Measurements from ENCODE around the gene MRM1. TPM values are rescaled to one million over a fixed set of nuclear protein-coding genes. Genes with fewer than 3 reads are reported as not detected.
"Not testable (repeated sequence)": the region's sequence is repeated elsewhere in the genome, so short reads cannot be mapped to it uniquely, and the experiment has no call there.

MRM1 gene
- total RNA-seq, 1 donor from 2014 or later = 2.7 TPM

DNA sequence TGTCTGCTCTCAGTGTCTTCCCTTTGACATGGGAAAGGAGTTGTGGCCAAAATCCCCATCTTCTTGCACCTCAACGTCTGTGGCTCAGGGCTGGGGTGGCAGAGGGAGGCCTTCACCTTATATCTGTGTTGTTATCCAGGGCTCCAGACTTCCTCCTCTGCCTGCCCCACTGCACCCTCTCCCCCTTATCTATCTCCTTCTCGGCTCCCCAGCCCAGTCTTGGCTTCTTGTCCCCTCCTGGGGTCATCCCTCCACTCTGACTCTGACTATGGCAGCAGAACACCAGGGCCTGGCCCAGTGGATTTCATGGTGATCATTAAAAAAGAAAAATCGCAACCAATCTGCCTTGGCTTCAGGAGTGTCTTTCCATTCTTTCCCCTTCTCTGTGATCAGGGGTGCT is 918 bp upstream of the MRM1 start:
- TF ChIP-seq, protein P1, sequence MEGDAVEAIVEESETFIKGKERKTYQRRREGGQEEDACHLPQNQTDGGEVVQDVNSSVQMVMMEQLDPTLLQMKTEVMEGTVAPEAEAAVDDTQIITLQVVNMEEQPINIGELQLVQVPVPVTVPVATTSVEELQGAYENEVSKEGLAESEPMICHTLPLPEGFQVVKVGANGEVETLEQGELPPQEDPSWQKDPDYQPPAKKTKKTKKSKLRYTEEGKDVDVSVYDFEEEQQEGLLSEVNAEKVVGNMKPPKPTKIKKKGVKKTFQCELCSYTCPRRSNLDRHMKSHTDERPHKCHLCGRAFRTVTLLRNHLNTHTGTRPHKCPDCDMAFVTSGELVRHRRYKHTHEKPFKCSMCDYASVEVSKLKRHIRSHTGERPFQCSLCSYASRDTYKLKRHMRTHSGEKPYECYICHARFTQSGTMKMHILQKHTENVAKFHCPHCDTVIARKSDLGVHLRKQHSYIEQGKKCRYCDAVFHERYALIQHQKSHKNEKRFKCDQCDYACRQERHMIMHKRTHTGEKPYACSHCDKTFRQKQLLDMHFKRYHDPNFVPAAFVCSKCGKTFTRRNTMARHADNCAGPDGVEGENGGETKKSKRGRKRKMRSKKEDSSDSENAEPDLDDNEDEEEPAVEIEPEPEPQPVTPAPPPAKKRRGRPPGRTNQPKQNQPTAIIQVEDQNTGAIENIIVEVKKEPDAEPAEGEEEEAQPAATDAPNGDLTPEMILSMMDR (IDR thresholded peaks at IDR 0.05) = no peak
- TF ChIP-seq POLR2A (IDR thresholded peaks at IDR 0.05) = no peak
- no peak for TF ChIP-seq POLR2AphosphoS5 (IDR thresholded peaks at IDR 0.05; ENCODE audit: insufficient read depth in 1 of 2, low read depth in 1 of 2)
- Histone ChIP-seq H3K27me3 (no peaks in the 10 kb centered on the region), H3K36me3 (no peaks in the 10 kb centered on the region), H3K4me3 (peak overlapping the region in 1 of 2 donors; percentile 98), H3K9me3 (no peaks in the 10 kb centered on the region), H3K4me1 (peaks cover 25% of the 10 kb centered on the region), H3K27ac (no peak overlapping the region)
- intact Hi-C loops (cut with DNase I) = no loop called here
- DNase-seq (ENCODE audit: extremely low spot score in 2 of 2) = no peak

DNA sequence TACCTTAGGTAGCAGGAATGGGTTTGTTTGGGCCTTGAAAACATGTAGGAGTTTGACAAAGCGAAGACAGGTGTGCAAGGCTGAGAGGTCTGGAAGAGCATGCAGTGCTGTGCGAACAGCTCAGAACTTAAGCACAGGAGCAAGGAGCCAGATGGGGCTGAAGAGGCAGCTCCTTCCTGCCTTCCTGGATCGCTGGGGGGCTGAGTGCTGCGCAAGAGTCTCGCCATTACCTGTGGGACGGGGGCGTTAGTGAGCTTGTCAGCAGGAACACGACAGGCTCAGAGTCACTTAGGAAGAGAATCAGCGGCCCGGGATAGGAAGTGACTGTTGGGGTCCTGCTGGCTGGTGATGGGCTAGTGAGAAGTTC is 464 bp upstream of the MRM1 start:
- no peaks in the 10 kb centered on the region for H3K27me3 ChIP-seq
- no peak for DNase-seq (ENCODE audit: extremely low spot score in 2 of 2)
- TF ChIP-seq, protein P1 (IDR thresholded peaks at IDR 0.05) = no peak
- TF ChIP-seq POLR2AphosphoS5 (IDR thresholded peaks at IDR 0.05; ENCODE audit: insufficient read depth in 1 of 2, low read depth in 1 of 2) = no peak
- no peak for TF ChIP-seq POLR2A (IDR thresholded peaks at IDR 0.05)
- H3K36me3 ChIP-seq = no peaks in the 10 kb centered on the region
- H3K4me3 ChIP-seq = peak overlapping the region; percentile 95 to 98
- peaks cover 25% of the 10 kb centered on the region for H3K4me1 ChIP-seq
- intact Hi-C loops (cut with DNase I) = no loop called here
- no peaks in the 10 kb centered on the region for H3K9me3 ChIP-seq
- H3K27ac ChIP-seq = peak overlapping the region; percentile 71

DNA sequence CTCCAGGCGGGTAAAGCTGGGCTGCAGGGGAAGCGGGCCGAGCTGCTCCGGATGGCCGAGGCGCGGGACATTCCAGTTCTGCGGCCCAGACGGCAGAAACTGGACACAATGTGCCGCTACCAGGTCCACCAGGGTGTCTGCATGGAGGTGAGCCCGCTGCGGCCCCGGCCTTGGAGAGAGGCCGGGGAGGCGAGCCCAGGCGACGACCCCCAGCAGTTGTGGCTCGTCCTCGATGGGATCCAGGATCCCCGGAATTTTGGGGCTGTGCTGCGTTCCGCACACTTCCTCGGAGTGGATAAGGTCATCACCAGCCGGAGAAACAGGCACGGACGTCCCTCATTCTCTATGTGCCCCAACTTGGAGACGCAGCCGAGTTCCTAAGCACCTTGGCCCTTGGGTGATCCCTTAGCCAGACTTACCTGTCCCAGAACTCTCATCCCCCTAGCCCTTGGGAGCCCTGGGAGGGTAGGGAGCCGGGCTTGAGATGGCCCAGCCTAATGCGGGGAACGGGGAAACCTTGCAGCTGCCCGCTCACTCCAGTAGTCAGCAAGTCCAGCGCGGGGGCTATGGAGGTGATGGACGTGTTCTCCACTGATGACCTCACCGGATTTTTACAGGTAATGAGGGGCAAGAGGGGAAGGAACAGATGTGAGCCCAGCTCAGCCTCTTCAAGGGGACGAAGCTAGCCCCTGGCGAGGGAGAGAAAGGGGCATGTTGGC is 806 bp downstream of the MRM1 start:
- intact Hi-C loops (cut with DNase I) = no loop called here
- Histone ChIP-seq H3K4me1 (peaks cover 25% of the 10 kb centered on the region), H3K36me3 (no peaks in the 10 kb centered on the region), H3K9me3 (no peaks in the 10 kb centered on the region), H3K4me3 (peak overlapping the region; percentile 95 to 98), H3K27ac (no peak overlapping the region), H3K27me3 (no peaks in the 10 kb centered on the region)
- TF ChIP-seq POLR2AphosphoS5 (IDR thresholded peaks at IDR 0.05; ENCODE audit: insufficient read depth in 1 of 2, low read depth in 1 of 2) = no peak
- TF ChIP-seq, protein P1 (IDR thresholded peaks at IDR 0.05) = no peak
- no peak for TF ChIP-seq POLR2A (IDR thresholded peaks at IDR 0.05)
- no peak for DNase-seq (ENCODE audit: extremely low spot score in 2 of 2)

DNA sequence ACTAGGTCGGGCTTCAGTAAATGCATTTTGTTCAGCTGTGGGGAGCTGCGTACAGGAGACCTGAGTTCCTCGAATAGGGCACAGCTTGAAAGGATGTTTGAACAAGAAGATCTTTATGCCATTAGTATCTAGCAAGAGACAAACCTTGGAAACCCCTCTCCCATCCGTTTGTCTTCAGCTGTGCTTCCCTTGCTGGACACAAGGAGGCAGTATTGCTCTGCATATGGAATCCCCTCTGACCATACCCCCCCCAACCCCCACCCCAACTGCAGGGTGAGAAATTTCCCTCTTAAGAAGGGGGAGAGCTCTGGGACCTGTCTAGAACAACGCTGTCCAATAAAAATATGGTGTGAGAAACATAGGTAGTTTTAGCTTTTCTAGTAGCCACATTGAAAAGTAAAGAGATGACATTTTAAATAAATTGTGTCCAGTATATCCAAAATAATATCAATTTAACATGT is 1.6 kb downstream of the MRM1 start:
- no peaks in the 10 kb centered on the region for H3K27me3 ChIP-seq
- H3K36me3 ChIP-seq = no peaks in the 10 kb centered on the region
- TF ChIP-seq POLR2AphosphoS5 (IDR thresholded peaks at IDR 0.05; ENCODE audit: insufficient read depth in 1 of 2, low read depth in 1 of 2) (no peak), POLR2A (IDR thresholded peaks at IDR 0.05) (no peak)
- TF ChIP-seq, protein P1 (IDR thresholded peaks at IDR 0.05) = peak; percentile 1 to 68 (median 60)
- peak overlapping the region; percentile 95 to 98 for H3K4me3 ChIP-seq
- intact Hi-C loops (cut with DNase I) = no loop called here
- peaks cover 25% of the 10 kb centered on the region for H3K4me1 ChIP-seq
- DNase-seq (ENCODE audit: extremely low spot score in 2 of 2) = no peak
- H3K9me3 ChIP-seq = no peaks in the 10 kb centered on the region
- no peak overlapping the region for H3K27ac ChIP-seq

DNA sequence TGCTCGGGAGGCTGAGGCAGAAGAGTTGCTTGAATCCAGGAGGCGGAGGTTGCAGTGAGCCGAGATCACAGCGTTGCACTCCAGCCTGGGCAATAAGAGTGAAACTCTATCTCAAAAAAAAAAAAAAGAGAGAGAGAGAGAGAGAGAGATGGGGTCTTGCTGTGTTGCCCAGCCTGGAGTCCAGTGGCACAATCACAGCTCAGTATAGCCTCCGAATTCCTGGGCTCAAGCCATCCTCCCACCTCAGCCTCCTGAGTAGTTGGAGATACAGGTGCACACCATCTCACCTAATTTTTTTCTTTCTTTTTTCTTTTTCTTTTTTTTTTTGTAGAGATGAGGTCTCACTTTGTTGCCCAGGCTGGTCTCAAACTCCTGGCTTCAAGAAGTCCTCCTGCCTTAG is 3.6 kb downstream of the MRM1 start:
- H3K27me3 ChIP-seq; intact Hi-C loops (cut with DNase I); DNase-seq (ENCODE audit: extremely low spot score in 2 of 2); H3K27ac ChIP-seq; H3K4me3 ChIP-seq; H3K36me3 ChIP-seq; H3K9me3 ChIP-seq: not testable (repeated sequence)
- peaks cover 33% of the 10 kb centered on the region for H3K4me1 ChIP-seq

Data from vagina (tissue), 2 donors.